ENCODE data around the gene C4orf54. TPM values are rescaled to one million over a fixed set of nuclear protein-coding genes. Genes with fewer than 3 reads are reported as not detected.

C4orf54 gene
- total and polyA plus RNA-seq, 2 of the 4 experiments (the other 2 are of a cell fraction) = not detected

- no TSS peak for BruUV-seq (replicated peaks)
- H2AK9ac ChIP-seq (replicated peaks; ENCODE audit: low read depth, low read length, poor library complexity) = no peak overlapping the region
These were observed 43.1 kb downstream of the C4orf54 start for GRCh38 chr4:99614491-99614890.

More at GRCh38 chr4:99614491-99614890, 43.1 kb downstream of the C4orf54 start:
- ATAC-seq (ENCODE audit: low read depth) (no peak), DNase-seq (no peak)
- intact Hi-C loops (cut with micrococcal nuclease) (no loop called here), dilution Hi-C loops (cut with HindIII; ENCODE audit: low sequenced_read_pairs, unreplicated experiment) (no loop called here), in situ Hi-C loops (cut with MboI; ENCODE audit: low sequenced_read_pairs) (no loop called here)
- no peaks in the 10 kb centered on the region for H3K9me3 ChIP-seq (ENCODE audit: control insufficient read depth, insufficient read depth, low read length)
- no peak overlapping the region for H3K27ac ChIP-seq (ENCODE audit: insufficient read depth, low read length)
- no peak overlapping the region for H3K14ac ChIP-seq (replicated peaks; ENCODE audit: low read depth, low read length)
- no peak overlapping the region for H3K4me3 ChIP-seq (ENCODE audit: insufficient read depth, low read depth, low read length)
- H3K36me3 ChIP-seq (ENCODE audit: control insufficient read depth, insufficient read depth, low read length) = no peaks in the 10 kb centered on the region
- H3K18ac ChIP-seq (ENCODE audit: low read depth, low read length) = no peak overlapping the region
- no peak overlapping the region for H2AK5ac ChIP-seq (ENCODE audit: low read depth, low read length)
- H2BK20ac ChIP-seq (ENCODE audit: low read depth, low read length) = no peak overlapping the region
- TF ChIP-seq BHLHE40 (IDR thresholded peaks at IDR 0.05; ENCODE audit: low read depth, low read length) = no peak
- H3K4me1 ChIP-seq (ENCODE audit: control insufficient read depth, insufficient read depth, low read length) = no peaks in the 10 kb centered on the region
- H3K27me3 ChIP-seq (ENCODE audit: control insufficient read depth, insufficient read depth, low read length) = peaks cover 1% of the 10 kb centered on the region
- no peaks in the 10 kb centered on the region for H3K9me1 ChIP-seq (ENCODE audit: insufficient read depth, low read length)
- H3K79me1 ChIP-seq (ENCODE audit: low read depth in 1 of 2, low read length in 2 of 2) = no peaks in the 10 kb centered on the region
- no peak overlapping the region for H3K9ac ChIP-seq (ENCODE audit: low read depth, low read length)
- ChIA-PET CTCF (no interaction called here), POLR2A (ENCODE audit: unreplicated experiment) (no interaction called here)
- no peak overlapping the region for H2BK5ac ChIP-seq (ENCODE audit: low read depth, low read length, poor library complexity, severe bottlenecking)
- no peak overlapping the region for H4K8ac ChIP-seq (ENCODE audit: low read depth in 2 of 2, low read length in 2 of 2)
- no peak overlapping the region for H2BK120ac ChIP-seq (ENCODE audit: low read depth, low read length)
- no peak overlapping the region for H3K23ac ChIP-seq (ENCODE audit: low read depth, low read length)
- H4K91ac ChIP-seq (ENCODE audit: insufficient read depth, low read depth, low read length) = no peak overlapping the region
- no peak overlapping the region for H2BK15ac ChIP-seq (ENCODE audit: low read depth, low read length)
- no peaks in the 10 kb centered on the region for H4K20me1 ChIP-seq (ENCODE audit: insufficient read depth, low read length)
- no peak overlapping the region for H3K4me2 ChIP-seq (ENCODE audit: low read depth, low read length)
- H4K5ac ChIP-seq (ENCODE audit: low read depth, low read length) = no peak overlapping the region
- H2AFZ ChIP-seq (replicated peaks; ENCODE audit: low read length, poor library complexity) = no peak overlapping the region
- no peak overlapping the region for H3K4ac ChIP-seq (ENCODE audit: low read depth, low read length)
- H3K56ac ChIP-seq (ENCODE audit: extremely low read depth, insufficient read depth, low read length) = no peak overlapping the region
- no CpG with 5 or more reads among the region's 1 CpG for WGBS, 2 experiments (ENCODE audit: extremely low coverage in 2 of 2, insufficient read length in 1 of 2)

Data from IMR-90 (cell line).